K562 (cell line): ENCODE data around the gene NYAP1. TPM values are rescaled to one million over a fixed set of nuclear protein-coding genes. Genes with fewer than 3 reads are reported as not detected.

Experiments used
- DPF2 ChIP-seq: fragments of 450-650 bp; IDR thresholded peaks from 2 replicates; pipeline ENCODE4 v1.6.1; 2016
- FOXJ2 ChIP-seq: fragments of 200-800 bp; sonication (Bioruptor generic); IDR thresholded peaks from 2 replicates; pipeline ENCODE4 v1.6.1; 2016; ENCODE audit warnings: missing genetic modification characterization, missing compliant biosample characterization
- HEY1 ChIP-seq: fragments of 250-450 bp; sonication (Bioruptor Pico); IDR thresholded peaks from 2 replicates; pipeline ENCODE4 v1.5.0; 2020; ENCODE audit warnings: mild to moderate bottlenecking, moderate library complexity, borderline replicate concordance
- KLF1 ChIP-seq: fragments of 450-650 bp; IDR thresholded peaks from 2 replicates; pipeline ENCODE4 v1.6.1; 2016; ENCODE audit warnings: missing genetic modification characterization, missing compliant biosample characterization
- NR1H2 ChIP-seq: sonication (generic); formaldehyde crosslinking; IDR thresholded peaks from 2 replicates; pipeline ENCODE4 v1.4.0; 2020; ENCODE audit warnings: mild to moderate bottlenecking, missing genetic modification reagents
- RAD21 ChIP-seq, 2 experiments: fragments of 250-450 bp in 1 of 2; fragments of 450-650 bp in 1 of 2; sonication (Bioruptor Pico) in 1 of 2; formaldehyde crosslinking in 1 of 2; IDR thresholded peaks in 1 of 2; conservative IDR thresholded peaks in 1 of 2; 2 replicates each; pipeline versions ENCODE4 v1.4.0 to v1.8.0; 2020 to 2022; ENCODE audit warnings: mild to moderate bottlenecking in 2 of 2, moderate library complexity in 1 of 2
- ZNF224 ChIP-seq: sonication (generic); formaldehyde crosslinking; IDR thresholded peaks from 2 replicates; pipeline ENCODE4 v1.8.0; 2022; ENCODE audit warnings: mild to moderate bottlenecking, missing genetic modification reagents
- ZSCAN29 ChIP-seq: fragments of 450-650 bp; IDR thresholded peaks from 2 replicates; pipeline ENCODE4 v1.6.1; 2017
- polyA plus RNA-seq, 8 experiments: library from polyadenylated mRNA; depleted of rRNA in 4 of 8; stranded (reverse) in 5 of 8; unstranded in 3 of 8; fragments of >200 nt; fragmentation: Nextera tagmentation in 2 of 8; fragmentation: Illumina TruSeq in 1 of 8; extraction: Ambion mirVana in 2 of 8; extraction: Trizol in 1 of 8; gene quantifications; 2 replicates each; pipeline versions ENCODE4 v1.2.1 to v1.2.3, GENCODE V29; 2011 to 2014; ENCODE audit warnings: inconsistent platforms in 1 of 8, missing spikeins in 1 of 8
- total RNA-seq, 7 experiments: library from RNA; depleted of rRNA in 6 of 7; stranded (reverse); fragments of >200 nt in 6 of 7; fragmentation: Illumina TruSeq in 2 of 7; extraction: Trizol in 2 of 7; gene quantifications; 2 replicates each; pipeline versions ENCODE4 v1.2.1 to v1.2.3, GENCODE V29; 2011 to 2021; ENCODE audit warnings: low replicate concordance in 1 of 7
- TF ChIP-seq, protein P1 (sequence below), 2 experiments: fragments of 450-650 bp; formaldehyde crosslinking in 1 of 2; IDR thresholded peaks; 2 replicates each; pipeline versions ENCODE4 v1.4.0 to v1.6.1; 2014 to 2020; ENCODE audit warnings: mild to moderate bottlenecking in 2 of 2, borderline replicate concordance in 1 of 2, low read depth in 1 of 2

The NYAP1 gene
- total and polyA plus RNA-seq, 9 of the 15 experiments (the other 6 are each of a cell fraction or from before 2014, with no cell fraction given) = 0.11 to 0.88 (median 0.22) TPM; not detected in 2

GRCh38 chr7:100538654-100539435, 55.1 kb downstream of the NYAP1 start, which contains the start of gene AGFG2 (continued):
- TF ChIP-seq, protein P1, sequence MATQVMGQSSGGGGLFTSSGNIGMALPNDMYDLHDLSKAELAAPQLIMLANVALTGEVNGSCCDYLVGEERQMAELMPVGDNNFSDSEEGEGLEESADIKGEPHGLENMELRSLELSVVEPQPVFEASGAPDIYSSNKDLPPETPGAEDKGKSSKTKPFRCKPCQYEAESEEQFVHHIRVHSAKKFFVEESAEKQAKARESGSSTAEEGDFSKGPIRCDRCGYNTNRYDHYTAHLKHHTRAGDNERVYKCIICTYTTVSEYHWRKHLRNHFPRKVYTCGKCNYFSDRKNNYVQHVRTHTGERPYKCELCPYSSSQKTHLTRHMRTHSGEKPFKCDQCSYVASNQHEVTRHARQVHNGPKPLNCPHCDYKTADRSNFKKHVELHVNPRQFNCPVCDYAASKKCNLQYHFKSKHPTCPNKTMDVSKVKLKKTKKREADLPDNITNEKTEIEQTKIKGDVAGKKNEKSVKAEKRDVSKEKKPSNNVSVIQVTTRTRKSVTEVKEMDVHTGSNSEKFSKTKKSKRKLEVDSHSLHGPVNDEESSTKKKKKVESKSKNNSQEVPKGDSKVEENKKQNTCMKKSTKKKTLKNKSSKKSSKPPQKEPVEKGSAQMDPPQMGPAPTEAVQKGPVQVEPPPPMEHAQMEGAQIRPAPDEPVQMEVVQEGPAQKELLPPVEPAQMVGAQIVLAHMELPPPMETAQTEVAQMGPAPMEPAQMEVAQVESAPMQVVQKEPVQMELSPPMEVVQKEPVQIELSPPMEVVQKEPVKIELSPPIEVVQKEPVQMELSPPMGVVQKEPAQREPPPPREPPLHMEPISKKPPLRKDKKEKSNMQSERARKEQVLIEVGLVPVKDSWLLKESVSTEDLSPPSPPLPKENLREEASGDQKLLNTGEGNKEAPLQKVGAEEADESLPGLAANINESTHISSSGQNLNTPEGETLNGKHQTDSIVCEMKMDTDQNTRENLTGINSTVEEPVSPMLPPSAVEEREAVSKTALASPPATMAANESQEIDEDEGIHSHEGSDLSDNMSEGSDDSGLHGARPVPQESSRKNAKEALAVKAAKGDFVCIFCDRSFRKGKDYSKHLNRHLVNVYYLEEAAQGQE (IDR thresholded peaks at IDR 0.05; ENCODE audit: borderline replicate concordance) = no peak
- TF ChIP-seq, protein P1 (CRISPR knock-in tag; IDR thresholded peaks at IDR 0.05; ENCODE audit: low read depth) = peak; percentile 56; the same call in 1 of the 2 replicates
- TF ChIP-seq ZNF224 (CRISPR knock-in tag) (no peak), NR1H2 (CRISPR knock-in tag) (no peak), HEY1 (CRISPR knock-in tag) (no peak), DPF2 (peak; percentile 31), ZSCAN29 (no peak), RAD21 (CRISPR knock-in tag; conservative IDR thresholded peaks at IDR 0.05 in 1 of 2, IDR thresholded peaks at IDR 0.05 in 1 of 2) (no peak), FOXJ2 (tag) (no peak), KLF1 (no peak)
